H9 (cell line): Measurements from ENCODE around the gene ANKMY1. TPM values are rescaled to one million over a fixed set of nuclear protein-coding genes. Genes with fewer than 3 reads are reported as not detected.

Experiments
- DNase-seq: peaks from one replicate; pipeline ENCODE4 v3.0.0-alpha.2; 2017
- H2AFZ ChIP-seq: one replicate; pipeline ENCODE4 v1.6.1; 2013; ENCODE audit warnings: mild to moderate bottlenecking, low read length, control low read depth, moderate library complexity
- H2AK5ac ChIP-seq: 2 replicates; pipeline ENCODE4 v1.6.1; 2013; ENCODE audit warnings: low read length, control low read depth, mixed read lengths; ENCODE audit not compliant: insufficient read length
- H2BK120ac ChIP-seq: one replicate; pipeline ENCODE4 v1.6.1; 2013; ENCODE audit warnings: low read depth, mild to moderate bottlenecking, low read length, control low read depth, inconsistent platforms; ENCODE audit not compliant: poor library complexity, severe bottlenecking
- H2BK12ac ChIP-seq: 2 replicates; pipeline ENCODE4 v1.6.1; 2013; ENCODE audit warnings: low read length, control low read depth, mixed read lengths, low read depth; ENCODE audit not compliant: insufficient read length
- H2BK15ac ChIP-seq: 2 replicates; pipeline ENCODE4 v1.6.1; 2013; ENCODE audit warnings: low read depth, low read length, control low read depth
- H2BK20ac ChIP-seq: one replicate; pipeline ENCODE4 v1.6.1; 2013; ENCODE audit warnings: low read depth, mild to moderate bottlenecking, low read length, control low read depth, inconsistent platforms; ENCODE audit not compliant: poor library complexity, severe bottlenecking
- H2BK5ac ChIP-seq: 2 replicates; pipeline ENCODE4 v1.6.1; 2013; ENCODE audit warnings: low read length, control low read depth, mixed read lengths; ENCODE audit not compliant: insufficient read length
- H3K14ac ChIP-seq: 2 replicates; pipeline ENCODE4 v1.6.1; 2013; ENCODE audit warnings: low read length, control low read depth; ENCODE audit not compliant: insufficient read depth
- H3K18ac ChIP-seq: 2 replicates; pipeline ENCODE4 v1.6.1; 2013; ENCODE audit warnings: low read depth, mild to moderate bottlenecking, mixed read lengths, low read length, control low read depth; ENCODE audit not compliant: insufficient read length
- H3K23ac ChIP-seq: 2 replicates; pipeline ENCODE4 v1.6.1; 2013; ENCODE audit warnings: low read length, control low read depth, mixed read lengths, low read depth; ENCODE audit not compliant: insufficient read length
- H3K23me2 ChIP-seq: 2 replicates; pipeline ENCODE4 v1.6.1; 2013; ENCODE audit warnings: low read depth, mild to moderate bottlenecking, mixed read lengths, low read length, control low read depth; ENCODE audit not compliant: insufficient read length, poor library complexity, severe bottlenecking
- H3K27ac ChIP-seq: 2 replicates; pipeline ENCODE4 v1.5.1; 2013; ENCODE audit warnings: low read length, control low read depth, mixed read lengths, low read depth; ENCODE audit not compliant: insufficient read length
- H3K27me3 ChIP-seq: 2 replicates; pipeline ENCODE4 v1.6.1; 2013; ENCODE audit warnings: low read length, control low read depth, inconsistent platforms; ENCODE audit not compliant: insufficient read depth
- H3K4ac ChIP-seq: 2 replicates; pipeline ENCODE4 v1.6.1; 2013; ENCODE audit warnings: low read depth, mild to moderate bottlenecking, control low read depth, inconsistent platforms, low read length, moderate library complexity
- H3K4me1 ChIP-seq: 2 replicates; pipeline ENCODE4 v1.6.1; 2013; ENCODE audit warnings: low read length, control low read depth, inconsistent platforms; ENCODE audit not compliant: insufficient read depth
- H3K4me2 ChIP-seq: 2 replicates; pipeline ENCODE4 v1.6.1; 2013; ENCODE audit warnings: low read length, control low read depth, mixed read lengths; ENCODE audit not compliant: insufficient read length, insufficient read depth
- H3K56ac ChIP-seq: 2 replicates; pipeline ENCODE4 v1.6.1; 2013; ENCODE audit warnings: low read depth, mild to moderate bottlenecking, mixed read lengths, low read length, control low read depth; ENCODE audit not compliant: insufficient read length
- H3K79me1 ChIP-seq: 2 replicates; pipeline ENCODE4 v1.6.1; 2013; ENCODE audit warnings: low read depth, mild to moderate bottlenecking, moderate library complexity, low read length, control low read depth, inconsistent platforms; ENCODE audit not compliant: insufficient read depth, poor library complexity, severe bottlenecking
- H3K79me2 ChIP-seq: 2 replicates; pipeline ENCODE4 v1.6.1; 2013; ENCODE audit warnings: low read length, control low read depth, inconsistent platforms; ENCODE audit not compliant: insufficient read depth
- H3K9ac ChIP-seq: 2 replicates; pipeline ENCODE4 v1.6.1; 2013; ENCODE audit warnings: low read length, control low read depth, mixed read lengths; ENCODE audit not compliant: insufficient read length; ENCODE audit errors: extremely low read depth
- H3K9me3 ChIP-seq: one replicate; pipeline ENCODE4 v1.6.1; 2013; ENCODE audit warnings: low read depth, low read length, inconsistent platforms; ENCODE audit not compliant: control insufficient read depth
- H3T11ph ChIP-seq: one replicate; pipeline ENCODE4 v1.6.1; 2013; ENCODE audit warnings: mild to moderate bottlenecking, low read length, control low read depth, inconsistent platforms
- H4K20me1 ChIP-seq: one replicate; pipeline ENCODE4 v1.6.1; 2013; ENCODE audit not compliant: control insufficient read depth, insufficient read length, insufficient read depth
- H4K5ac ChIP-seq: 2 replicates; pipeline ENCODE4 v1.6.1; 2013; ENCODE audit warnings: low read depth, mild to moderate bottlenecking, mixed read lengths, low read length, control low read depth; ENCODE audit not compliant: insufficient read length
- H4K8ac ChIP-seq: replicated peaks from 2 replicates; pipeline ENCODE4 v1.6.1; 2013; ENCODE audit warnings: low read length, control low read depth, mixed read lengths, low read depth; ENCODE audit not compliant: insufficient read length
- H4K91ac ChIP-seq: 2 replicates; pipeline ENCODE4 v1.6.1; 2013; ENCODE audit warnings: low read depth, mild to moderate bottlenecking, moderate library complexity, mixed read lengths, low read length, control low read depth; ENCODE audit not compliant: insufficient read length
- H3K27ac Mint-ChIP-seq, 3 experiments: 2 replicates in 2 of 3; 3 replicates in 1 of 3; pipeline ENCODE4 v1.8.0; 2020 to 2021; ENCODE audit warnings: mixed read lengths in 3 of 3, mild to moderate bottlenecking in 1 of 3, moderate library complexity in 1 of 3
- H3K27me3 Mint-ChIP-seq: 2 replicates; pipeline ENCODE4 v1.8.0; 2021; ENCODE audit warnings: low read depth, mild to moderate bottlenecking, moderate library complexity, mixed read lengths
- H3K36me3 Mint-ChIP-seq, 3 experiments: 2 replicates in 2 of 3; 3 replicates in 1 of 3; pipeline ENCODE4 v1.8.0; 2020 to 2021; ENCODE audit warnings: low read depth in 3 of 3, mixed read lengths in 3 of 3; ENCODE audit not compliant: insufficient read depth in 1 of 3
- H3K4me1 Mint-ChIP-seq, 2 experiments: 2 replicates each; pipeline ENCODE4 v1.8.0; 2020; ENCODE audit warnings: mixed read lengths in 2 of 2
- H3K4me3 Mint-ChIP-seq, 2 experiments: 2 replicates in 1 of 2; 3 replicates in 1 of 2; pipeline ENCODE4 v1.8.0; 2020 to 2021; ENCODE audit warnings: mild to moderate bottlenecking in 2 of 2, mixed read lengths in 2 of 2, moderate library complexity in 1 of 2
- H3K9me3 Mint-ChIP-seq, 2 experiments: 2 replicates in 1 of 2; 3 replicates in 1 of 2; pipeline ENCODE4 v1.8.0; 2020; ENCODE audit warnings: mild to moderate bottlenecking in 2 of 2, mixed read lengths in 2 of 2, moderate library complexity in 1 of 2
- CTCF ChIP-seq: fragments of 200-600 bp; sonication (generic); conservative IDR thresholded peaks from 3 replicates; pipeline ENCODE4 v1.8.0; 2021; ENCODE audit warnings: antibody characterized with exemption, mild to moderate bottlenecking
- WGBS: extraction: QIAGEN DNeasy Blood & Tissue Kit; methylation state at CpG from one replicate; pipeline ENCODE4 v1.1.7; 2013; ENCODE audit warnings: missing lambda C conversion rate, low lambda C conversion rate, mixed read lengths; ENCODE audit not compliant: insufficient read length; ENCODE audit errors: extremely low coverage; 5-methylcytosine and 5-hydroxymethylcytosine counted together
- total RNA-seq: library from RNA; stranded (reverse); gene quantifications from 2 replicates; pipeline ENCODE4 v1.2.1, GENCODE V29; 2021

Gene ANKMY1
- total RNA-seq, 1 experiment from 2014 or later: 13.7 TPM

- Histone ChIP-seq H3K4me2 (no peak overlapping the region), H3K27me3 (peaks cover 20% of the 10 kb centered on the region), H4K5ac (no peak overlapping the region), H3K79me1 (no peaks in the 10 kb centered on the region), H2AK5ac (no peak overlapping the region), H4K91ac (no peak overlapping the region), H2BK5ac (no peak overlapping the region), H4K8ac (no peak overlapping the region), H3K4ac (no peak overlapping the region), H3K18ac (no peak overlapping the region), H3K56ac (no peak overlapping the region), H2AFZ (no peak overlapping the region), H2BK15ac (no peak overlapping the region), H3K9ac (no peak overlapping the region), H3K23me2 (peaks cover 11% of the 10 kb centered on the region), H3T11ph (no peak overlapping the region), H4K20me1 (no peaks in the 10 kb centered on the region), H2BK20ac (no peak overlapping the region), H3K4me1 (peaks cover 2% of the 10 kb centered on the region; the same call in 1 of the 2 replicates), H2BK120ac (no peak overlapping the region), H3K27ac (no peak overlapping the region), H3K23ac (no peak overlapping the region), H3K14ac (no peak overlapping the region), H3K9me3 (no peaks in the 10 kb centered on the region), H3K79me2 (no peaks in the 10 kb centered on the region; the same call in 1 of the 2 replicates), H2BK12ac (no peak overlapping the region)
- no peak for TF ChIP-seq CTCF
- Mint-ChIP-seq H3K36me3 (peaks cover 0 to 2% (median 0%) of the 10 kb centered on the region in 3 experiments; a peak in 1 of 7 replicates), H3K9me3 (no peaks in the 10 kb centered on the region), H3K4me3 (no peak overlapping the region), H3K27me3 (peaks cover 26% of the 10 kb centered on the region), H3K4me1 (peaks cover 14% of the 10 kb centered on the region in 2 experiments), H3K27ac (no peak overlapping the region)
- no CpG with 5 or more reads among the region's 11 CpGs for WGBS
- DNase-seq: no peak
These were observed 12.9 kb upstream of the ANKMY1 start for GRCh38 chr2:240570531-240571313.
